GM21447 (cell line): ENCODE data around the gene FCGBP.
"Not testable (repeated sequence)": the region's sequence is repeated elsewhere in the genome, so short reads cannot be mapped to it uniquely, and the experiment has no call there.

ENCODE experiments used
- ATAC-seq: cut with Tn5 transposase; IDR thresholded peaks from one replicate; pipeline ENCODE4 v1.9.1; 2021; ENCODE audit not compliant: unreplicated experiment

FCGBP gene

GRCh38 chr19:39919976-39920375 lies 14.5 kb downstream of the FCGBP start:
- ATAC-seq: no peak

GRCh38 chr19:39918183-39918651 lies 16.2 kb downstream of the FCGBP start:
- no peak for ATAC-seq

DNA sequence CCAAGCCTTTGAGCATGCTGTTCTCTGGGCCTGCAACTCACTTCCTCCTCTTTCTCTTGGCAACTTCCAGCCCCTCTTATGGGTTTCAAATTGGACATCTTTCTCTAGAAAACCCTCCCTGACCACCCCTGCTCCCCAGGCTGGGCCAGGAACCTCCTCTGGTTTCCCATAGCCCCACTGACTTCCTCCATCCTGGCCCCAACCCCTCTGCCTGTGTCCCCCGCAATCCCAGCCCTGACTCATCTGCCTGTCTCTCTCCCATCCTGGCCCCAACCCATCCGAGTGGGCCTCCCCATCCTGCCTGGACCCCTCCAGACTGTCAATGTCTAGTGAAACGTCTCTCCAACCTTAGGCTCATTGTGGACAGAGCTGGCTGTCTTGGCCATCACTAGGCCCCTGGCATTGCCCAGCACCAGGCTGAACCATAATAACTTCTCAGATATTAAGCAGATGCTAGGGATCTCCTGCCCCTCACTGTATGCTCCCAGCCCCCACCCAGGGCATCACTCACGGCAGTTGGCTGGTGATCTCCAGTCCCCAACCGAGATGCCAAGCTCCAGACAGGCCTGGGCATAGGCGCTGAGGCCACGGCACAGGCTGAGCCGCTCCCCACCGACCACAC lies 16.8 kb downstream of the FCGBP start:
- no peak for ATAC-seq

DNA sequence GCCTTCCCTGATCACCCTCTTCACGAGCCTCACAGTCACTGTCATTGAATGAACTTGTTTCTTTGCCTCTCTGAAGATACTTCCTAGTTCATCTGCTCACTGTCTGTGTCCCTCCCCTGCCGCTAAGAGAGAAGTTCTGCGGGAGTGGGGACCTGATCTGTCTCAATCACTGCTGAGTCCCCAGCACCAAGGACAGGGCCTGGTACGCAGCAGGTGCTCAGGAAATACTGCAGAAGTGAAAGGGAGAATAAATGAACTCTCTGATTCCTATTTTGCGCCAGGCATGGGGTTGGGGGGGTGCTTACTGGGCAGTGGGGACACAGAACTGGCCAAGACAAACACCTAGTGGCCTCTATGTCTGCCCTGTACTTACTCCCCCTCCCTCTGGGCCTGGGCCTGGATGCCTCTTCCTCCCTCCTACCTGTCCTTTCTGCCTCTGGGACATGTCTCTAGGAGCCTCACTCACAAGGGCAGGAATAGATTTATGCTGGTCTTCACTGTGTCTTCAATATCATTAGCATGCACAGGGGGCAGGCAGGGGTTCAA lies 17.5 kb downstream of the FCGBP start:
- no peak for ATAC-seq

DNA sequence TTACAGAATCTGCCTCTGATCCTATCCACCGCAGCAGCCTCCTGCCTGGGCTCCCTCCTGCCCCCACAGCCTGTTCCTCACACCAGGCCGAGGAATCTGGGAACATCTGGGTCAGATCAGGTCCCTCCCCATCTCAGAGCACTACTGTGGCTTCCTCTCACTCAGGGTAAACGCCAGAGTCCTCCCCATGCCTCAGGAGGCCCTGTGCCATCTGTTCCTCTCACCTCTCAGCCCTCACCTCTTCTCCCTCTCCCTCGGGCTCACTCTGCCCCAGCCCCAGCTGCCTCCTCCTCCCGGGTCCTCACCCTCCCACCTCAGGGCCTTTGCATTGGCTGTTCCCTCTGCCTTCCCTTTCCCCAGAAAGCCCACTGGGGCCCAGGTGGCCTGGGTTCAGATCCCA lies 18.2 kb downstream of the FCGBP start:
- ATAC-seq: no peak

DNA sequence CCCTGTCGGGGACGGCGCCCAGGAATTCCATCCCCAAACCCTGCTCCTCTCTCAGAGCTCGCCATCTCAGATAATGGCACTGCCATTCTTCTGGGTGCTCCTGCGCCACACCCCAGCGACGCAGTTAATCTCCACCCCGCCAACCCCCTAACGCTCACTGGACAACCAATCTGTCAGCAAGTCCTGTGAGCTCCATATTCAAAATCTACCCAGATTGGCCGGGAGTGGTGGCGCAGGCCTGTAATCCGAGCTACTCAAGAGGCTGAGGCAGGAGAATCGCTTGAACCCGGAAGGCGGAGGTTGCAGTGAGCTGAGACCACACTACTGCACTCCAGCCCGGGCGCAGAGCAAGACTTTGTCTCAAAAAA lies 18.6 kb downstream of the FCGBP start:
- no peak for ATAC-seq

GRCh38 chr19:39915101-39915847 lies 19.2 kb downstream of the FCGBP start:
- no peak for ATAC-seq

DNA sequence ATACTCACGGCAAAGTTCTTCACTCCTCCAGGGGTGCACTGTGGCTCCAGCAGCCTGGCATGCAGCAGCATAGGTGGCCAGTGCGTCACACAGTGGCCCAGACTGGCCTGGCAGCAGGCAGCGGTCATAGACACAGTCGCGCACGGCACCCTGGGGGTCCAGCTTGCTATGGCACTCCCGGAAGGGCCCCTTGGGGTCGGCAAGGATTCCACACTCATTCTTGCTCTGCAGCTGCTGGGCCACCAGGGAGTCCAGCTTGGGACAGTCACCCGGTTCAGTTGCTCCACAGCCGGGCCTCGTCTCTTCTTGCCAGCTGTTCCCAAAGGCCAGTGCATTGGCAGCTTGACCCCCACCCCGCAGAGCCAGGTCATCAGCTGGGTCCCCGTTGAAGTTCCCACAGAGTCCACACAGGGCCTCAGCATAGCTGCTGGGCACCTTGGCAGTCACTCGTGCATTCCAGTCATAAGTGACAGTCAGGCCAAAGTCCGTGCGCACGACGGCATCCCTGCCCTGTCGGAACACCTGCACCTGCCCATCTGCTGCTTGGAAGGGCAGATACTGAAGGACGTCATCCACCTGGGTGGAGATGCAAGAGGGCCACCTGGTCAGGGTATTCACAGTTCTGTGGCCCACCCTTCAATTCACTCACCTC lies 20.6 kb downstream of the FCGBP start:
- no peak for ATAC-seq

DNA sequence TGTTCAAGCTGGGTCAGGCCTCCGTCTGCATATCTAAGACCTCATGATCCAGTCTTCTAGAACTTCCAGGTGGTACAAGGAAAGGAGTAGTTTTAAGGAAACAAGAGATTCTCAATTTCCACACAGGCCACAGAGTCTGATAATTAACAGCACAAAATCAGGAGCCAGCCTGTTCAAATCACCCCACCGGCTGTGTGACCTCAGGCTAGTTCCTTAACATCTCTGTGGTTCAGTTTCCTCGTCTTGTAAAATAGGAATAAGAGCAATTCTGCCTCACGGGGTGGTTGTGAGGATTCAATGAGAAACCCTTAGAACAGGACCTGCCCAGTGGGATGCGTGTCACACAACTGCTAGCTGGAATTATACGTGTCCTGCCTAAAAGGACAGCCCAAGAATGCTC lies 25.6 kb downstream of the FCGBP start:
- no peak for ATAC-seq

DNA sequence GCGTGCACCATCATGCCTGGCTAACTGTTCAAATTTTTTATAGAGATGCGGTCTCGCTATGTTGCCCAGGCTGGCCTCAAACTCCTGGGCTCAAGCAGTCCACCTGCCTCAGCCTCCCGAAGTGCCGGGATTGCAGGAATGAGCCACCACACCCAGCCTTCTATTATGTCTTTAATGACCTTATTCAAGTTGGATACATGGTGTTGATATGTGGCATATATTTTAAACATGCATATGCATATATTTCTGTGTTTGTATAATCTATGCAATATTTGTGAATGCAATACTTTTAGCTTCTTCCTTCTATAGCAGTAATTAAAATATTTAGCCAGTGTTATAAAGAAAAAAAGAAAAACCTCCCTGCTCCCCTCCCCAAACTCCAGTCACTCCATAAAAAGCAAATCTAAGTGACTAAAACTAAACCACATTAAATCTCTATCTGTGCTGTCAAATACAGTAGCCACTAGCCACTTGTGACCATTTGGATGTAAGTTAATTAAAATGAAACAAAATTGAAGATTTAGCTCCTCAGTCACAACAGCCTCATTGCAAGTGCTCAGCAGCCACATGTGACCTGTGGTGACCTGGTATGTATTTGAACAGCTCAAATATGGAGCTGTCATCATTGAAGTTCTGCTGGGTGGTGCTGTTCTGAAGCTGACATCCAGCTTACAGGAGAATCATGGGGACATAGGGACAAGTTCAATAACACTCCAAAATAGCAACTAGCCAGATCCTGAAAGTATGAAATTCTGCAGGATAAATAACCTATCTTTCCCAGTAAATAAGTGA lies 27.4 kb downstream of the FCGBP start:
- ATAC-seq: no peak

- ATAC-seq: no peak
These were observed 28.2 kb downstream of the FCGBP start for GRCh38 chr19:39906283-39906682.

DNA sequence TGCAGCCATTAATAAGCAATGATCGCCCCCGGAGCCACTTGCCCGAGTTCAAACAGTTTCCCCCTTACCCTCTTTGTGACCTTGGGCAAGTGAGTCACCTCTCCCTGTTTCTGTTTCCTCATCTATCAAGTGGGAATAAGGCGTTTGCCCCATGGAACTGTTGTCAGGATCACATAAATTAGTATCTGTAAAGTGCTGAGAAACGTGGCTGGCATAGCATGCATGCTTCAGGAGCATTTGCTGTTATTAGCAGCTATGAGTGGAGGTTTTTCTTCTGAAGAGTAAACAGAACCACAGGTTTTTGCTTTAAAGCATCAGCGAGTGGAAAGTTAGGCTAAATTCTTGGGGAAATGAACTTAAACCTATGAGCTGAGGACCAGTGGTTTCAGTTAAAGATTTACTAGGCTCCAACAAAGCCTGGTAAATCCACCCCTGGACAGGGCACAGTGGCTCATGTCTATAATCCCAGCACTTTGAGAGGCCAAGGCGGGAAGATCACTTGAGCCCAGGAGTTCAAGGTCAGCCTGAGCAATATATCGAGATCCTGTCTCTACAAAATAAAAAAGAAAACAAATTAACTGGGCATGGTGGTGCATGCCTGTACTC lies 30.8 kb downstream of the FCGBP start:
- not testable (repeated sequence) for ATAC-seq

DNA sequence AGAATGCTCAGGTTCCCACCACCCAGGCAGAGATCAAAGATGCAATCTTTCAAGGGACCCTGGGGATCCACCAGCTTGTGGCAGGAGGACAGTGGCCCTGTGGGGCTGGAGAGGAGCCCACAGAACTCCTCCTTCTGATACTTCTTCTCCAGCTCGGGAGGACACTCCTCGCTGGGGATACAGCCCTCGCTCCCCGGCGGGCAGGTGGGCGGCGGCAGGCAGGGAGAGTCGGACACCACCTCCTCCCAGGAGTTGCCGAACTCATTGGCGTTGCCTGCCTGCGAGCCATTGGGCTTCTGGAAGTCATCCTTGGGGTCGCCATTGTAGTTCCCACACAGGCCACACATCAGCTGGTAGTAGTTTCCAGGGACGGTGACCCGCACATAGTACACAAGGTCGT lies 32.1 kb downstream of the FCGBP start:
- not testable (repeated sequence) for ATAC-seq

- not testable (repeated sequence) for ATAC-seq
These were observed 32.8 kb downstream of the FCGBP start for GRCh38 chr19:39901681-39902080.

DNA sequence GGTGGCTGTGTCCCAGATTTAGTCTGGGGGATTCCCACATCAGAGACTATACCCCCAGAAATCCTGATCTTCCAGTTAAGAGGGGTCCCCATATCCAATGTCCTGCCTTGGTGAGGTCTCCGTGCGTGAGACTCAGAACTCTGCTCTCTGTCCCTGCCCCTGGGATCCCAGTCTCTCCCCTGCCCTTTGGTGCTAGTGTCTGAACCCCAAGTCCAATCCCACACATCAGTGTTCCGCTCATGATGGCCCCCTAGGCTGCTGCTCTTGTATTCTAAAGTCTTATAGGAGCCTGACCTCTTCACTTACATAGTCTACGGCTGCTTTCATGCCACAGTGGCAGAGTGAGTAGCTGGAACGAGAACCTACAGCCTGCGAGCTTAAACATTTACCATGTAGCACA lies 35.6 kb downstream of the FCGBP start:
- not testable (repeated sequence) for ATAC-seq

- not testable (repeated sequence) for ATAC-seq
These were observed 36.8 kb downstream of the FCGBP start for GRCh38 chr19:39897511-39898245.

- ATAC-seq: not testable (repeated sequence)
These were observed 39.3 kb downstream of the FCGBP start for GRCh38 chr19:39895096-39895495.

DNA sequence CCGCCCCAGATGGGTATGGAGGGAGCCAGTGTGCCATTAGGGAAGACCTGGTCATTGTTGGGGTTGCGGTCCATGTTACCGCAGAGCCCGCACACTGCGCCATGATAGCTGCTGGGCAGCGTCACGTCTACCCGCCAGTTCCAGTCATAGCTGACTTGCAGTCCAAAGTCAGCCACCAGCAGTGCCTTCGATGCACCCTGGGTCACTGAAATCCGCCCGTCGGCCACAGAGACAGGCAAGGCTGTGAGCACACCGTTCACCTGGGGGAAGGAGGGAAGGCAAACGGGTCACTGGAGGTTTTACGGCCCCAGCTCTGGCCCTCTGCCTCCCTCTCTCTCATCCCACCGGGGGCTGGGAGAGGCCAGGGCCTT lies 40.2 kb downstream of the FCGBP start:
- not testable (repeated sequence) for ATAC-seq

- ATAC-seq: not testable (repeated sequence)
These were observed 40.8 kb downstream of the FCGBP start for GRCh38 chr19:39893366-39894235.
